A204.1 (cell line): Measurements from ENCODE around the gene TBC1D12.
"Not testable (repeated sequence)": the region's sequence is repeated elsewhere in the genome, so short reads cannot be mapped to it uniquely, and the experiment has no call there.

Experiments used
- FAIRE-seq: peaks from 2 replicates; lab custom pipeline; 2012; peaks lifted over from hg19 to GRCh38; lab: Jason Lieb, UNC

Gene TBC1D12

GRCh38 chr10:94546049-94546900, 143.9 kb downstream of the TBC1D12 start:
- FAIRE-seq, result no peak

DNA sequence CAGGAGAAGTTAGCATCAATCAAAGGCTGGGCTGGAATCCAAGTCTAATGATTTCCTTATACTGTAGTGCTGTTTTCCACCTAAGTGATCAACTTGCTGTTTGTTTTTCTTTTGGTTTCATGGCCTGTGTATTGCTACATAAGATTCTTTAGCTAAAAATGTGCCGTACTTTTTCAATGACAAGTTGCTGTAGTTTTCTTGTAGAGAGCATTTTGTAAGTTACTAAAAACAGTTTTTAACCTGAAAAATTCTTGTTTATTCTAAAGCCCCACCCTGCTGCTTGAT, 144.5 kb downstream of the TBC1D12 start:
- FAIRE-seq, result no peak

DNA sequence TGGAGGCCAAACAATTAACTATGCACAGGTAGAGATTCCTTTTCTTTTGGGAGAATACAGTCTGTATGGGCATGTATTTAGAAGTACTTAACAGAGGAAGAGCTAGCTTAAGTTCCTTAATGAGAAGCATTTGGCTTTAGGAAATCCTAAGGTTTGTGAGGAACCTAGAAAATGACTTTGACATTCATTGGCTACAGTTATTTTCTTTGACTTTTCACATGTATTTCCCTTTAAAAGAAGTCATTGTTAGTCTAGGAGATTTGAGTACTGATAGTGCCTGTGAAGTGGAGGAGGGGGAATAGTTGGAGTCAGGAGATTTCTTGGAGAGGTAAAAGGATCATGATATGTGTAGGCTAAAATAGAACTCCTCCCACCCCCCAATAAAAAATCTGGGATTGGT, 146.9 kb downstream of the TBC1D12 start:
- FAIRE-seq, result no peak

DNA sequence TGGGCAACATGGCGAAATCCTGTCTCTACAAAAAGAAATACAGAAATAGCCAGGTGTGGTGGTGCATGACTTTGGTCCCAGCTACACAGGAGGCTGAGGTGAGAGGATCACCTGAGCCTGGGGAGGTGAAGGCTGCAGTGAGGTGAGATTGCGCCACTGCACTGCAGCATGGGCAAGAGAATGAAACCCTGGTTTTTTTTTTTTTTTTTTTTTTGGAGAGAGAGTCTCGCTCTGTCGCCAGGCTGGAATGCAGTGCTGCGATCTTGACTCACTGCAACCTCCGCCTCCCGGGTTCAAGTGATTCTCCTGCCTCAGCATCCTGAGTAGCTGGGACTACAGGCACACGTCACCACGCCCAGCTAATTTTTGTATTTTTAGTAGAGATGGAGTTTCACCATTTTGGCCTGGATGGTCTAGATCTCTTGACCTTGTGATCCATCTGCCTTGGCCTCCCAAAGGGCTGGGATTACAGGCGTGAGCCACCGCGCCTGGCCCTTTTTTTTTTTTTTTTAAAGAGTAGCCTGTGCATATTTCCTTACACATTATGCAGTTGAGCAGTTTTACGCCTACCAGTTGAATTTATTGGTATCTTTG, 165.5 kb downstream of the TBC1D12 start:
- not testable (repeated sequence) for FAIRE-seq

GRCh38 chr10:94571081-94571480, 168.7 kb downstream of the TBC1D12 start:
- peak; percentile 74 for FAIRE-seq

DNA sequence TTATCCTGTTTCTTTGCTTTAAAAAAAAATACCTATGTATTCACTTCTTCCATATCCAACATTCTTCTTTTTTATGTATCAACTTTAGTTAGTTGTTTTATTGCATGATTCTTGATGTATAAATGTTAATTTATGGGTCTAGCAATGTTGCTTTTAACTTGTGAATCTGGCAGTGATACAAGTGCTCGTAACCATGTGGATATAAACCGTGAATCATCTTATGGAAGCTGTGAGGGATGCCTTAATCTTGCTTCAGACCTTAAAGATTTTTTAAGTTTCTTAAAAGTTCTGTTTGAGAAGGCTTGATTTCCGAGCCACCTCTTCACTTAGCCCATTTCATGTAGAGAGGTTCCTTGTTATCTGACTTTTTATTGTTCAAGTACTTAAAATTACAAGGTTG, 169.2 kb downstream of the TBC1D12 start:
- FAIRE-seq, result no peak

- no peak for FAIRE-seq
These were observed 176.4 kb downstream of the TBC1D12 start for GRCh38 chr10:94578790-94579189.

GRCh38 chr10:94583124-94583523, 180.8 kb downstream of the TBC1D12 start:
- no peak for FAIRE-seq
